ENCODE results near the gene RAF1.
"Not testable (repeated sequence)": the region's sequence is repeated elsewhere in the genome, so short reads cannot be mapped to it uniquely, and the experiment has no call there.

Gene RAF1

GRCh38 chr3:12545473-12545791, 118.5 kb downstream of the RAF1 start, which contains the start of gene MKRN2OS:
MKRN2OS (minus strand) TSS chr3:12545499; CDS start chr3:12545464, 35 bp downstream.
- TF ChIP-seq CTCF (IDR thresholded peaks at IDR 0.05; ENCODE audit: low read depth, low read length) = no peak
- DNase-seq (ENCODE audit: extremely low read depth, low read depth) = no peak

GRCh38 chr3:12544652-12545472, 119.1 kb downstream of the RAF1 start:
- no peak for DNase-seq (ENCODE audit: extremely low read depth, low read depth)
- TF ChIP-seq CTCF (IDR thresholded peaks at IDR 0.05; ENCODE audit: low read depth, low read length) = no peak

- not testable (repeated sequence) for DNase-seq (ENCODE audit: extremely low read depth, low read depth)
Measured at GRCh38 chr3:12543497-12543896, 120.4 kb downstream of the RAF1 start.

- DNase-seq (ENCODE audit: extremely low read depth, low read depth) = no peak
- peak; percentile 3; the same call in 1 of the 2 replicates for TF ChIP-seq CTCF (IDR thresholded peaks at IDR 0.05; ENCODE audit: low read depth, low read length)
Measured at GRCh38 chr3:12541625-12542024, 122.3 kb downstream of the RAF1 start.

GRCh38 chr3:12536423-12536822, 127.5 kb downstream of the RAF1 start:
- no peak for DNase-seq (ENCODE audit: extremely low read depth, low read depth)
- TF ChIP-seq CTCF (IDR thresholded peaks at IDR 0.05; ENCODE audit: low read depth, low read length) = peak; percentile 25

Measured in AG09319 (cell line).